Endodermal cell (in vitro differentiated cells): ENCODE measurements around the gene ZRANB3. TPM values are rescaled to one million over a fixed set of nuclear protein-coding genes. Genes with fewer than 3 reads are reported as not detected.

Experiments
- DNase-seq: peaks from one replicate; pipeline ENCODE4 v3.0.0-alpha.2; 2017
- H3K27ac ChIP-seq: 2 replicates; pipeline ENCODE4 v1.5.1; 2013; ENCODE audit warnings: mild to moderate bottlenecking, low read depth, low read length, moderate library complexity
- H3K27me3 ChIP-seq: 2 replicates; pipeline ENCODE4 v1.6.1; 2013; ENCODE audit warnings: mild to moderate bottlenecking, low read length, moderate library complexity; ENCODE audit not compliant: insufficient read depth, control insufficient read depth, poor library complexity, severe bottlenecking
- H3K36me3 ChIP-seq: 2 replicates; pipeline ENCODE4 v1.7.0; 2013; ENCODE audit warnings: mild to moderate bottlenecking, low read length, moderate library complexity; ENCODE audit not compliant: control insufficient read depth, insufficient read depth
- H3K4me1 ChIP-seq: one replicate; pipeline ENCODE4 v1.7.0; 2013; ENCODE audit warnings: low read length; ENCODE audit not compliant: control insufficient read depth, insufficient read depth
- H3K4me3 ChIP-seq: 2 replicates; pipeline ENCODE4 v1.5.1; 2013; ENCODE audit warnings: mild to moderate bottlenecking, low read length, moderate library complexity
- H3K9ac ChIP-seq: 2 replicates; pipeline ENCODE4 v1.6.1; 2013; ENCODE audit warnings: mild to moderate bottlenecking, low read length, moderate library complexity; ENCODE audit not compliant: poor library complexity, severe bottlenecking; ENCODE audit errors: extremely low read depth
- H3K9me3 ChIP-seq: 2 replicates; pipeline ENCODE4 v1.6.1; 2013; ENCODE audit warnings: mild to moderate bottlenecking, low read length, moderate library complexity; ENCODE audit not compliant: control insufficient read depth
- H3K27ac Mint-ChIP-seq: 2 replicates; pipeline ENCODE4 v1.8.0; 2020; ENCODE audit warnings: mixed read lengths
- H3K27me3 Mint-ChIP-seq: 2 replicates; pipeline ENCODE4 v1.8.0; 2021; ENCODE audit warnings: mild to moderate bottlenecking, mixed read lengths; ENCODE audit not compliant: insufficient read depth
- H3K36me3 Mint-ChIP-seq: 2 replicates; pipeline ENCODE4 v1.8.0; 2020; ENCODE audit warnings: low read depth, mixed read lengths
- H3K4me1 Mint-ChIP-seq: 2 replicates; pipeline ENCODE4 v1.8.0; 2020; ENCODE audit warnings: mixed read lengths
- H3K4me3 Mint-ChIP-seq: 2 replicates; pipeline ENCODE4 v1.8.0; 2020; ENCODE audit warnings: mild to moderate bottlenecking, moderate library complexity, mixed read lengths
- H3K9me3 Mint-ChIP-seq: 2 replicates; pipeline ENCODE4 v1.8.0; 2020; ENCODE audit warnings: mild to moderate bottlenecking, mixed read lengths
- WGBS, 2 experiments: methylation state at CpG; one replicate each; pipeline versions ENCODE4 v1.1.5 to v1.1.7; 2013; ENCODE audit warnings: missing lambda C conversion rate in 2 of 2, mixed read lengths in 1 of 2; ENCODE audit not compliant: insufficient coverage in 1 of 2, insufficient read length in 1 of 2; 5-methylcytosine and 5-hydroxymethylcytosine counted together
- total RNA-seq, 2 donors: library from RNA; stranded (reverse); fragmentation: NEBNext Ultra II Directional in 1 of 2; extraction: Animal tissue kit (Norgen Biotek cat#: 25700) in 1 of 2; gene quantifications; 2 replicates in 1 of 2; 3 replicates in 1 of 2; pipeline ENCODE4 v1.2.1, GENCODE V29; 2021
- TF ChIP-seq, protein P1 (sequence below): fragments of 200-600 bp; sonication (generic); conservative IDR thresholded peaks from 2 replicates; pipeline ENCODE4 v1.5.0; 2021; ENCODE audit warnings: antibody characterized with exemption, mild to moderate bottlenecking

Gene ZRANB3
- total RNA-seq, 2 donors from 2014 or later = 17.2 to 20.7 TPM

DNA sequence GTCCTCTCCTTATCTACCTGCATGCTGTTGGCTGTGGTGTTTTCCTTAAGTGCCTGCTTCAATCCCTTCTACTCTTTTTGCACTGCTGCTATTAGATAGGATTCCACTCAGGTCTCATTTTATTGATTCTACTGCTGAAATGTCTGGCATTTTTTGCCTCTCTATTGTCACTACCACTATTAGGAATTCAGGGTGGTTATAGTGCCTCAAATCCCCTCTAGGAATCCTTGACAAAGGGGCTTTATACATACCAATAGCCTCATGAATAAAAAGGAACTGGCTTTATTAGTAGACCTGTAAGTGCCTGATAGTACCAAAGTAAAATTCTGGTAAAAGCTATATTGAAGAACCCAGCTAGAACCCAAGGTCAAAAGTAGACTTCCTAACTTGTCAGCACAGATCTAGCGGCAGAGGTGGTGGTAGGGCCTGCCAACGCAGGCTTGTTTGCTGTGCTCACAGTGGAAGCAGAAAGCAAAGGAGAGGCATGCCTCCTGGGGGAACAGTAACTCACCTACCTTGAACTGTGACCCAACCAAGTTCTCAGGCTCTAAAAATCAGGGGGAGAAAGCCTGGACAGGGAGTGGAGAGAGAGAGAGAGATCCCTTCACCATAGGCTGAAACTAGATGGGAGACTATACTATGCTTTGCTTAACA lies 278.1 kb downstream of the ZRANB3 start:
- Mint-ChIP-seq H3K27ac (no peak overlapping the region), H3K4me3 (no peak overlapping the region), H3K4me1 (no peaks in the 10 kb centered on the region), H3K27me3 (no peaks in the 10 kb centered on the region), H3K36me3 (peaks cover 27% of the 10 kb centered on the region), H3K9me3 (peaks cover 40% of the 10 kb centered on the region)
- DNase-seq = no peak
- H3K36me3 ChIP-seq = no peaks in the 10 kb centered on the region
- TF ChIP-seq, protein P1, sequence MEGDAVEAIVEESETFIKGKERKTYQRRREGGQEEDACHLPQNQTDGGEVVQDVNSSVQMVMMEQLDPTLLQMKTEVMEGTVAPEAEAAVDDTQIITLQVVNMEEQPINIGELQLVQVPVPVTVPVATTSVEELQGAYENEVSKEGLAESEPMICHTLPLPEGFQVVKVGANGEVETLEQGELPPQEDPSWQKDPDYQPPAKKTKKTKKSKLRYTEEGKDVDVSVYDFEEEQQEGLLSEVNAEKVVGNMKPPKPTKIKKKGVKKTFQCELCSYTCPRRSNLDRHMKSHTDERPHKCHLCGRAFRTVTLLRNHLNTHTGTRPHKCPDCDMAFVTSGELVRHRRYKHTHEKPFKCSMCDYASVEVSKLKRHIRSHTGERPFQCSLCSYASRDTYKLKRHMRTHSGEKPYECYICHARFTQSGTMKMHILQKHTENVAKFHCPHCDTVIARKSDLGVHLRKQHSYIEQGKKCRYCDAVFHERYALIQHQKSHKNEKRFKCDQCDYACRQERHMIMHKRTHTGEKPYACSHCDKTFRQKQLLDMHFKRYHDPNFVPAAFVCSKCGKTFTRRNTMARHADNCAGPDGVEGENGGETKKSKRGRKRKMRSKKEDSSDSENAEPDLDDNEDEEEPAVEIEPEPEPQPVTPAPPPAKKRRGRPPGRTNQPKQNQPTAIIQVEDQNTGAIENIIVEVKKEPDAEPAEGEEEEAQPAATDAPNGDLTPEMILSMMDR = no peak
- H3K9me3 ChIP-seq = peaks cover 14% of the 10 kb centered on the region
- H3K27ac ChIP-seq = no peak overlapping the region
- no peaks in the 10 kb centered on the region for H3K27me3 ChIP-seq
- no peaks in the 10 kb centered on the region for H3K4me1 ChIP-seq
- H3K4me3 ChIP-seq = no peak overlapping the region
- H3K9ac ChIP-seq = no peak overlapping the region
- WGBS, 2 experiments = 75 to 90% methylated on average over 1 to 2 of the region's 2 CpGs

DNA sequence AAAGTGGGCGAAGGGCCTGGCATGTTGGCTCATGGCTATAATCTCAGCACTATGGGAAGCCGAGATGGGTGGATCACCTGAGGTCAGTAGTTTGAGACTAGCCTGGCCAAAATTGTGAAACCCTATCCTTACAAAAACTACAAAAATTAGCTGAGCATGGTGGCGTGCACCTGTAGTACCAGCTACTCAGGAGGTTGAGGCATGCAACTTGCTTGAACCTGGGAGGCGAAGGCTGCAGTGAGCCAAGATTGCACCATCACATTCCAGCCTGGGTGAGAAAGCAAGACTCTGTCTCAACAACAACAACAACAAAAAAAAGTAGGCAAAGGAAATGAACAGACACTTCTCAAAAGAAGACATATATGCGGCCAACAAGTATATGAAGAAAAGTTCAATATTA lies 282.4 kb downstream of the ZRANB3 start:
- Histone ChIP-seq H3K27me3 (no peaks in the 10 kb centered on the region), H3K4me1 (no peaks in the 10 kb centered on the region), H3K9me3 (peaks cover 14% of the 10 kb centered on the region), H3K9ac (no peak overlapping the region), H3K4me3 (no peak overlapping the region), H3K27ac (no peak overlapping the region), H3K36me3 (no peaks in the 10 kb centered on the region)
- Mint-ChIP-seq H3K27me3 (no peaks in the 10 kb centered on the region), H3K27ac (no peak overlapping the region), H3K9me3 (peaks cover 31% of the 10 kb centered on the region), H3K4me3 (no peak overlapping the region), H3K4me1 (no peaks in the 10 kb centered on the region), H3K36me3 (peaks cover 26% of the 10 kb centered on the region)
- 91 to 94% methylated on average over 5 of the region's 5 CpGs for WGBS, 2 experiments
- no peak for DNase-seq
- TF ChIP-seq, protein P1 = no peak

- TF ChIP-seq, protein P1 = no peak
Measured at GRCh38 chr2:135246711-135247270, 284.2 kb downstream of the ZRANB3 start.

More at GRCh38 chr2:135246711-135247270, 284.2 kb downstream of the ZRANB3 start:
- Mint-ChIP-seq H3K27me3 (no peaks in the 10 kb centered on the region), H3K4me1 (no peaks in the 10 kb centered on the region), H3K36me3 (peaks cover 25% of the 10 kb centered on the region), H3K9me3 (peaks cover 28% of the 10 kb centered on the region), H3K4me3 (no peak overlapping the region), H3K27ac (no peak overlapping the region)
- Histone ChIP-seq H3K27me3 (no peaks in the 10 kb centered on the region), H3K36me3 (no peaks in the 10 kb centered on the region), H3K9ac (no peak overlapping the region), H3K9me3 (peaks cover 14% of the 10 kb centered on the region), H3K4me3 (no peak overlapping the region), H3K27ac (no peak overlapping the region), H3K4me1 (no peaks in the 10 kb centered on the region)
- DNase-seq = no peak
- WGBS, 2 experiments = 80 to 100% methylated on average over 1 to 2 of the region's 2 CpGs
